ENCODE results near the gene LAMC1. TPM values are rescaled to one million over a fixed set of nuclear protein-coding genes. Genes with fewer than 3 reads are reported as not detected.
A peak's percentile ranks its signal among the peaks of the same experiment; 100 is the strongest.

Gene LAMC1
- total RNA-seq, 1 donor from 2014 or later = 164 TPM

GRCh38 chr1:183087001-183087400 lies 63.8 kb downstream of the LAMC1 start:
- Mint-ChIP-seq H3K36me3 (no peaks in the 10 kb centered on the region), H3K4me3 (no peak overlapping the region), H3K9me3 (no peaks in the 10 kb centered on the region), H3K27ac (no peak overlapping the region), H3K4me1 (ENCODE audit: unreplicated experiment) (peaks cover 30% of the 10 kb centered on the region), H3K27me3 (no peaks in the 10 kb centered on the region)
- no peak for TF ChIP-seq CTCF (conservative IDR thresholded peaks at IDR 0.05)
- DNase-seq (ENCODE audit: extremely low spot score, unreplicated experiment) = no peak

GRCh38 chr1:183089025-183089639 lies 65.9 kb downstream of the LAMC1 start:
- H3K27me3 Mint-ChIP-seq = no peaks in the 10 kb centered on the region
- no peak for DNase-seq (ENCODE audit: extremely low spot score, unreplicated experiment)
- H3K4me3 Mint-ChIP-seq = no peak overlapping the region
- no peaks in the 10 kb centered on the region for H3K9me3 Mint-ChIP-seq
- peaks cover 12% of the 10 kb centered on the region for H3K36me3 Mint-ChIP-seq
- H3K27ac Mint-ChIP-seq = peak overlapping the region; percentile 6
- TF ChIP-seq CTCF (conservative IDR thresholded peaks at IDR 0.05) = no peak
- peaks cover 44% of the 10 kb centered on the region for H3K4me1 Mint-ChIP-seq (ENCODE audit: unreplicated experiment)

- H3K4me1 Mint-ChIP-seq (ENCODE audit: unreplicated experiment) = peaks cover 47% of the 10 kb centered on the region
- H3K27ac Mint-ChIP-seq = peak overlapping the region; percentile 51
- no peak for TF ChIP-seq CTCF (conservative IDR thresholded peaks at IDR 0.05)
- peaks cover 13% of the 10 kb centered on the region for H3K36me3 Mint-ChIP-seq
- H3K4me3 Mint-ChIP-seq = peak overlapping the region; percentile 2
- H3K9me3 Mint-ChIP-seq = no peaks in the 10 kb centered on the region
- no peaks in the 10 kb centered on the region for H3K27me3 Mint-ChIP-seq
- no peak for DNase-seq (ENCODE audit: extremely low spot score, unreplicated experiment)
These were observed 67.3 kb downstream of the LAMC1 start for GRCh38 chr1:183090391-183091006.

DNA sequence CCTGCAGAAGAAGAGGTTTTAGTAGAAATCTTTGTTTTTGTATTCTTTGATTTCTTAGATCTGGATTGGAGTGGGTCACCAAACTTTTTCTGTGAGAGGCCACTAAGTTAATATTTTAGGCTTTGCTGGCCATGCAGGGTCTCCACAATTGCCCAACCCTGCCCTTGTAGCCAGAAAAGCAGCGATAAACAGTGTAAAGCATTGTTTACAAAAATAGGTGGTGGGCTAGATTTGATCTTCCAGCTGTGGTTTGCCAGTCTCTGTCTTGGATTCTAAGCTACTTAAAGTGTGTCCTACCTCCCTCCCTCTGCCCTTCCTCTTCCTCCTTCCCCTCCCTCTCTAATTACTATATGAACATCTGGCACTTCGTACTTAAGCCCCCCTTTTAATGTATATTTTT lies 68.0 kb downstream of the LAMC1 start:
- Mint-ChIP-seq H3K27ac (no peak overlapping the region), H3K36me3 (peaks cover 13% of the 10 kb centered on the region), H3K4me1 (ENCODE audit: unreplicated experiment) (peaks cover 46% of the 10 kb centered on the region), H3K27me3 (no peaks in the 10 kb centered on the region), H3K9me3 (no peaks in the 10 kb centered on the region), H3K4me3 (no peak overlapping the region)
- no peak for TF ChIP-seq CTCF (conservative IDR thresholded peaks at IDR 0.05)
- DNase-seq (ENCODE audit: extremely low spot score, unreplicated experiment) = no peak

DNA sequence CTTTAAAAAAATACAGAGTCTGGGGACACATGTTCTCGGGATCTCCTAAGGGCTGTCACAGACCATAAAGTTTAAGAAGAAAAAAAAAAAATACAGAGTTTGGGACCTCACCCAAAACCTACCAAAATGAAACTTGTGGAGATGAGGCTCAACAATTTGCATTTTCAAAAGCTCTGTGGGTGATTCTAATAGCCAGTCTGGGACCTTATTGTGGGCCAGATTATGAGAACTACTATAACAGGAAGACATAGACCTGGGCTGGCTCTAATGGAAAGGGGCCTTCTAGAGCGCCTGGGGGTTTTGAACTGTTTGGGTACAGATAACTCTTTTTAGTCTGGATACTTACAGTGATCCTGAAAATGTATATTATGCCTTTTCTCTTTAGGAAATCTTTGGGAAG lies 69.1 kb downstream of the LAMC1 start:
- H3K27me3 Mint-ChIP-seq = no peaks in the 10 kb centered on the region
- TF ChIP-seq CTCF (conservative IDR thresholded peaks at IDR 0.05) = no peak
- H3K9me3 Mint-ChIP-seq = no peaks in the 10 kb centered on the region
- no peak overlapping the region for H3K4me3 Mint-ChIP-seq
- peaks cover 40% of the 10 kb centered on the region for H3K4me1 Mint-ChIP-seq (ENCODE audit: unreplicated experiment)
- peaks cover 13% of the 10 kb centered on the region for H3K36me3 Mint-ChIP-seq
- no peak for DNase-seq (ENCODE audit: extremely low spot score, unreplicated experiment)
- no peak overlapping the region for H3K27ac Mint-ChIP-seq
